H9 (cell line): ENCODE results near the gene KRT15. TPM values are rescaled to one million over a fixed set of nuclear protein-coding genes. Genes with fewer than 3 reads are reported as not detected.

Source experiments
- DNase-seq: peaks from one replicate; pipeline ENCODE4 v3.0.0-alpha.2; 2017
- H2AFZ ChIP-seq: one replicate; pipeline ENCODE4 v1.6.1; 2013; ENCODE audit warnings: mild to moderate bottlenecking, low read length, control low read depth, moderate library complexity
- H2AK5ac ChIP-seq: 2 replicates; pipeline ENCODE4 v1.6.1; 2013; ENCODE audit warnings: low read length, control low read depth, mixed read lengths; ENCODE audit not compliant: insufficient read length
- H2BK120ac ChIP-seq: one replicate; pipeline ENCODE4 v1.6.1; 2013; ENCODE audit warnings: low read depth, mild to moderate bottlenecking, low read length, control low read depth, inconsistent platforms; ENCODE audit not compliant: poor library complexity, severe bottlenecking
- H2BK12ac ChIP-seq: 2 replicates; pipeline ENCODE4 v1.6.1; 2013; ENCODE audit warnings: low read length, control low read depth, mixed read lengths, low read depth; ENCODE audit not compliant: insufficient read length
- H2BK15ac ChIP-seq: 2 replicates; pipeline ENCODE4 v1.6.1; 2013; ENCODE audit warnings: low read depth, low read length, control low read depth
- H2BK20ac ChIP-seq: one replicate; pipeline ENCODE4 v1.6.1; 2013; ENCODE audit warnings: low read depth, mild to moderate bottlenecking, low read length, control low read depth, inconsistent platforms; ENCODE audit not compliant: poor library complexity, severe bottlenecking
- H2BK5ac ChIP-seq: 2 replicates; pipeline ENCODE4 v1.6.1; 2013; ENCODE audit warnings: low read length, control low read depth, mixed read lengths; ENCODE audit not compliant: insufficient read length
- H3K14ac ChIP-seq: 2 replicates; pipeline ENCODE4 v1.6.1; 2013; ENCODE audit warnings: low read length, control low read depth; ENCODE audit not compliant: insufficient read depth
- H3K18ac ChIP-seq: 2 replicates; pipeline ENCODE4 v1.6.1; 2013; ENCODE audit warnings: low read depth, mild to moderate bottlenecking, mixed read lengths, low read length, control low read depth; ENCODE audit not compliant: insufficient read length
- H3K23ac ChIP-seq: 2 replicates; pipeline ENCODE4 v1.6.1; 2013; ENCODE audit warnings: low read length, control low read depth, mixed read lengths, low read depth; ENCODE audit not compliant: insufficient read length
- H3K23me2 ChIP-seq: 2 replicates; pipeline ENCODE4 v1.6.1; 2013; ENCODE audit warnings: low read depth, mild to moderate bottlenecking, mixed read lengths, low read length, control low read depth; ENCODE audit not compliant: insufficient read length, poor library complexity, severe bottlenecking
- H3K27ac ChIP-seq: 2 replicates; pipeline ENCODE4 v1.5.1; 2013; ENCODE audit warnings: low read length, control low read depth, mixed read lengths, low read depth; ENCODE audit not compliant: insufficient read length
- H3K27me3 ChIP-seq: 2 replicates; pipeline ENCODE4 v1.6.1; 2013; ENCODE audit warnings: low read length, control low read depth, inconsistent platforms; ENCODE audit not compliant: insufficient read depth
- H3K4ac ChIP-seq: 2 replicates; pipeline ENCODE4 v1.6.1; 2013; ENCODE audit warnings: low read depth, mild to moderate bottlenecking, control low read depth, inconsistent platforms, low read length, moderate library complexity
- H3K4me1 ChIP-seq: 2 replicates; pipeline ENCODE4 v1.6.1; 2013; ENCODE audit warnings: low read length, control low read depth, inconsistent platforms; ENCODE audit not compliant: insufficient read depth
- H3K4me2 ChIP-seq: 2 replicates; pipeline ENCODE4 v1.6.1; 2013; ENCODE audit warnings: low read length, control low read depth, mixed read lengths; ENCODE audit not compliant: insufficient read length, insufficient read depth
- H3K56ac ChIP-seq: 2 replicates; pipeline ENCODE4 v1.6.1; 2013; ENCODE audit warnings: low read depth, mild to moderate bottlenecking, mixed read lengths, low read length, control low read depth; ENCODE audit not compliant: insufficient read length
- H3K79me1 ChIP-seq: 2 replicates; pipeline ENCODE4 v1.6.1; 2013; ENCODE audit warnings: low read depth, mild to moderate bottlenecking, moderate library complexity, low read length, control low read depth, inconsistent platforms; ENCODE audit not compliant: insufficient read depth, poor library complexity, severe bottlenecking
- H3K79me2 ChIP-seq: 2 replicates; pipeline ENCODE4 v1.6.1; 2013; ENCODE audit warnings: low read length, control low read depth, inconsistent platforms; ENCODE audit not compliant: insufficient read depth
- H3K9ac ChIP-seq: 2 replicates; pipeline ENCODE4 v1.6.1; 2013; ENCODE audit warnings: low read length, control low read depth, mixed read lengths; ENCODE audit not compliant: insufficient read length; ENCODE audit errors: extremely low read depth
- H3K9me3 ChIP-seq: one replicate; pipeline ENCODE4 v1.6.1; 2013; ENCODE audit warnings: low read depth, low read length, inconsistent platforms; ENCODE audit not compliant: control insufficient read depth
- H3T11ph ChIP-seq: one replicate; pipeline ENCODE4 v1.6.1; 2013; ENCODE audit warnings: mild to moderate bottlenecking, low read length, control low read depth, inconsistent platforms
- H4K20me1 ChIP-seq: one replicate; pipeline ENCODE4 v1.6.1; 2013; ENCODE audit not compliant: control insufficient read depth, insufficient read length, insufficient read depth
- H4K5ac ChIP-seq: 2 replicates; pipeline ENCODE4 v1.6.1; 2013; ENCODE audit warnings: low read depth, mild to moderate bottlenecking, mixed read lengths, low read length, control low read depth; ENCODE audit not compliant: insufficient read length
- H4K8ac ChIP-seq: replicated peaks from 2 replicates; pipeline ENCODE4 v1.6.1; 2013; ENCODE audit warnings: low read length, control low read depth, mixed read lengths, low read depth; ENCODE audit not compliant: insufficient read length
- H4K91ac ChIP-seq: 2 replicates; pipeline ENCODE4 v1.6.1; 2013; ENCODE audit warnings: low read depth, mild to moderate bottlenecking, moderate library complexity, mixed read lengths, low read length, control low read depth; ENCODE audit not compliant: insufficient read length
- H3K27ac Mint-ChIP-seq, 3 experiments: 2 replicates in 2 of 3; 3 replicates in 1 of 3; pipeline ENCODE4 v1.8.0; 2020 to 2021; ENCODE audit warnings: mixed read lengths in 3 of 3, mild to moderate bottlenecking in 1 of 3, moderate library complexity in 1 of 3
- H3K27me3 Mint-ChIP-seq: 2 replicates; pipeline ENCODE4 v1.8.0; 2021; ENCODE audit warnings: low read depth, mild to moderate bottlenecking, moderate library complexity, mixed read lengths
- H3K36me3 Mint-ChIP-seq, 3 experiments: 2 replicates in 2 of 3; 3 replicates in 1 of 3; pipeline ENCODE4 v1.8.0; 2020 to 2021; ENCODE audit warnings: low read depth in 3 of 3, mixed read lengths in 3 of 3; ENCODE audit not compliant: insufficient read depth in 1 of 3
- H3K4me1 Mint-ChIP-seq, 2 experiments: 2 replicates each; pipeline ENCODE4 v1.8.0; 2020; ENCODE audit warnings: mixed read lengths in 2 of 2
- H3K4me3 Mint-ChIP-seq, 2 experiments: 2 replicates in 1 of 2; 3 replicates in 1 of 2; pipeline ENCODE4 v1.8.0; 2020 to 2021; ENCODE audit warnings: mild to moderate bottlenecking in 2 of 2, mixed read lengths in 2 of 2, moderate library complexity in 1 of 2
- H3K9me3 Mint-ChIP-seq, 2 experiments: 2 replicates in 1 of 2; 3 replicates in 1 of 2; pipeline ENCODE4 v1.8.0; 2020; ENCODE audit warnings: mild to moderate bottlenecking in 2 of 2, mixed read lengths in 2 of 2, moderate library complexity in 1 of 2
- CTCF ChIP-seq: fragments of 200-600 bp; sonication (generic); conservative IDR thresholded peaks from 3 replicates; pipeline ENCODE4 v1.8.0; 2021; ENCODE audit warnings: antibody characterized with exemption, mild to moderate bottlenecking
- WGBS: extraction: QIAGEN DNeasy Blood & Tissue Kit; methylation state at CpG from one replicate; pipeline ENCODE4 v1.1.7; 2013; ENCODE audit warnings: missing lambda C conversion rate, low lambda C conversion rate, mixed read lengths; ENCODE audit not compliant: insufficient read length; ENCODE audit errors: extremely low coverage; 5-methylcytosine and 5-hydroxymethylcytosine counted together
- total RNA-seq: library from RNA; stranded (reverse); gene quantifications from 2 replicates; pipeline ENCODE4 v1.2.1, GENCODE V29; 2021

Gene KRT15
- total RNA-seq, 1 experiment from 2014 or later = 0.87 TPM

GRCh38 chr17:41549596-41550039, 30.9 kb upstream of the KRT15 start:
- Histone ChIP-seq H3K9ac (no peak overlapping the region), H3K4ac (no peak overlapping the region), H3K4me1 (no peaks in the 10 kb centered on the region), H2BK15ac (no peak overlapping the region), H3K14ac (no peak overlapping the region), H2BK120ac (no peak overlapping the region), H2BK20ac (no peak overlapping the region), H2BK12ac (no peak overlapping the region), H4K5ac (no peak overlapping the region), H4K20me1 (no peaks in the 10 kb centered on the region), H3K56ac (no peak overlapping the region), H3K23me2 (no peaks in the 10 kb centered on the region), H4K8ac (no peak overlapping the region), H3K23ac (no peak overlapping the region), H2AK5ac (no peak overlapping the region), H3T11ph (no peak overlapping the region), H3K4me2 (no peak overlapping the region), H3K79me2 (no peaks in the 10 kb centered on the region), H3K18ac (no peak overlapping the region), H3K27ac (no peak overlapping the region), H4K91ac (no peak overlapping the region), H3K79me1 (no peaks in the 10 kb centered on the region), H2AFZ (no peak overlapping the region), H3K27me3 (no peaks in the 10 kb centered on the region), H2BK5ac (no peak overlapping the region), H3K9me3 (no peaks in the 10 kb centered on the region)
- Mint-ChIP-seq H3K9me3 (peaks cover 3 to 11% of the 10 kb centered on the region in 2 experiments; a peak in 4 of 5 replicates), H3K4me3 (no peak overlapping the region), H3K36me3 (peaks cover 0 to 13% (median 1%) of the 10 kb centered on the region in 3 experiments; a peak in 4 of 7 replicates), H3K27me3 (peaks cover 20% of the 10 kb centered on the region), H3K4me1 (peaks cover 32 to 45% of the 10 kb centered on the region in 2 experiments), H3K27ac (no peak overlapping the region; a peak in 1 of 7 replicates)
- DNase-seq = no peak
- WGBS = no CpG with 5 or more reads among the region's 8 CpGs
- TF ChIP-seq CTCF = no peak
